ENCODE measurements around the gene CTDSP2.

Gene CTDSP2

DNA sequence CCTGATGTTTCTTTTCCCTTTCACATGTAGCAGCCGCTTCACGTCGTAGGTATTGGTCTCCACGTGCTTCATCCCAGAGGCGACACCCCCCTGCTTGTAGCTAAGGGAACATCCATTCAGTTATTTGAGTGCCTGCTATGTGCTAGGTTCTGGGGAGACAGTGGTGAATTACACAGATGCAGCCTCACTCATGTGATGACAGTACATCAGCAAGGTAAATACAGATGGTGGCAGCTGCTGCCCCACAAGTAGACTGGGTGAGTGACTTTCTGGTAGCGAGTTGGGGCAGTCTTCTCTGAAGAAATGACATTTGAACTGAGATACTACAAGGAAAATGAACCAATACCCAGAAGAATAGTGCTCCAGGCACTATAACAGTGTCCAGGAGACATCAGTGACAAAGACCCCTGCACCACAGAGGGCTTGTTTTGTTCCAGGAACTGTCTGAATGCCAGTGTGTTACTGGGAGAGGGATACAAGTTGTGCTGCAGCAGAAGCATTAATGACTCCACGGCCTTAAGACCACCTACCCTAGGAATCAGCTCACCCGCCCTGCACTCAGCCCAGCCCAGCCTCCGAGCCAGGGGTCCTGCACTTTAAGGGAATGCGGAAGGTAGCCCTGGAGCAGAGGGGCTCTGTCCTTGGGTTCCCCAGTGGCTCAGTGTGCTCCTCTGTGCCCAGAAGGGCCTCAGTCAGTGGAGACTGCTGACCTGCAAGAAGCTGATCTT lies 35.3 kb downstream of the CTDSP2 start:
- no peak overlapping the region for H3K27ac Mint-ChIP-seq
- no peak overlapping the region for H3K4me3 Mint-ChIP-seq
- H3K36me3 Mint-ChIP-seq (ENCODE audit: low read depth) = peaks cover 7% of the 10 kb centered on the region
- H3K4me1 Mint-ChIP-seq (ENCODE audit: low read depth) = no peaks in the 10 kb centered on the region
- H3K27me3 Mint-ChIP-seq (ENCODE audit: low read depth) = no peaks in the 10 kb centered on the region
- H3K9me3 Mint-ChIP-seq = no peaks in the 10 kb centered on the region

DNA sequence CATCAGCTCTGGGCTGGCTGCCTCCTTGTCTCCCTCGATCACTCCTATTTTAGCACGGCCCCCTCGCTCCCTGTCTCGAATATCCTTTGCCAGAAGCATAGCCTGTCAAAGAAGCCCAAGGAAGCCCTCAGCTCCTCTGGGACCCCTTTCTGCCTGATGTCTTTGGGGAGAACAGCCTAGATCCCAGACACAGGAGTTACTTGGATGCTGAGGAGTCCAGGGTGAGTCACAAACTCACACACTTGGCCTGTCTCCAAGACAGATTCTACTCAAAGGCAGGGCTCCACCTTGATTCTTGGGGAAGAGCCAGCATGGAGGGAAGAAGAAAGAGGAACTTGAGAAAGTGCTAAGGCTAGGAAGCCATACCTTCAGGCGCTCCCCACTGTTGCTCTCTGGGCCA lies 36.1 kb downstream of the CTDSP2 start:
- Mint-ChIP-seq H3K4me3 (no peak overlapping the region), H3K27me3 (ENCODE audit: low read depth) (no peaks in the 10 kb centered on the region), H3K9me3 (no peaks in the 10 kb centered on the region), H3K36me3 (ENCODE audit: low read depth) (peaks cover 7% of the 10 kb centered on the region), H3K27ac (no peak overlapping the region), H3K4me1 (ENCODE audit: low read depth) (no peaks in the 10 kb centered on the region)

DNA sequence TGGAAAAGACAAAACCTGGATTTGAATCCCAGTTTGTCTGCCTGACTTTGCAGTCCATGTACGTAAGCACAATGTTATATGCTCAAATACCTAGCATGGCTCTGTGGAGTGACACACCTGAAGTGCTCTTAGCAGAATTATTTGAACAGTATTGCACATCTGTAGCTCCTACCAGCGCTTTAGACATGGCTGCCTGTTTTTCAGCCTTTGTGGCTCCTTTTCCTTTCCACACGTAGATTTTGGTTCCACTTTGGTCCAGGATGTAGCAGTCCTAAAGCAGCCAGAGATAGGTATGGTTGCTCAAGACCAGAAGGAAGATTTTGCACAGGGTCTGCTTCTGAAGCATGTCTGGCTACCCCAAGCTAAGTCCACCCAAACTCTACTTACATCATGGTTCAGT lies 37.1 kb downstream of the CTDSP2 start:
- Mint-ChIP-seq H3K36me3 (ENCODE audit: low read depth) (peaks cover 8% of the 10 kb centered on the region), H3K4me3 (no peak overlapping the region), H3K27ac (no peak overlapping the region), H3K9me3 (no peaks in the 10 kb centered on the region), H3K4me1 (ENCODE audit: low read depth) (no peaks in the 10 kb centered on the region), H3K27me3 (ENCODE audit: low read depth) (no peaks in the 10 kb centered on the region)

DNA sequence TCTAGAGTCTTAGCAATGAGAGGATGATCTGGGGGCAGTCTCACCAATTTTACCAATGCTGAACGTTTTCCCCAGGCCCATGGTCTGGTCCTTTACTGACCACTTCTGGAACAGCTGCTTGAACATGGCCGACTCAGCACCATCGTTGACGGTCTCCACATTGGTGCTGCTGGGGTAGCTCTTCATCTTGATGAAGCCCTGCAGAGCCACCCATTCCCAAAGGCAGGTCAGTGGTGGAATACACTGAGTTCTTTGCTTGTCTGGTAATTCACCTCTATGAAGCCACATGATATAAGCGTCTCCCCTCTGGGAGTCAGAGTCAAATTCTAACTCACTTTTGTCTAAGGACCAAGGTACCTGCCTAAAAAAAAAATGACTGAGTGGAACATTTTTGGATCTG lies 38.2 kb downstream of the CTDSP2 start:
- Mint-ChIP-seq H3K9me3 (no peaks in the 10 kb centered on the region), H3K4me3 (no peak overlapping the region), H3K27me3 (ENCODE audit: low read depth) (no peaks in the 10 kb centered on the region), H3K36me3 (ENCODE audit: low read depth) (peaks cover 9% of the 10 kb centered on the region), H3K27ac (no peak overlapping the region), H3K4me1 (ENCODE audit: low read depth) (no peaks in the 10 kb centered on the region)

DNA sequence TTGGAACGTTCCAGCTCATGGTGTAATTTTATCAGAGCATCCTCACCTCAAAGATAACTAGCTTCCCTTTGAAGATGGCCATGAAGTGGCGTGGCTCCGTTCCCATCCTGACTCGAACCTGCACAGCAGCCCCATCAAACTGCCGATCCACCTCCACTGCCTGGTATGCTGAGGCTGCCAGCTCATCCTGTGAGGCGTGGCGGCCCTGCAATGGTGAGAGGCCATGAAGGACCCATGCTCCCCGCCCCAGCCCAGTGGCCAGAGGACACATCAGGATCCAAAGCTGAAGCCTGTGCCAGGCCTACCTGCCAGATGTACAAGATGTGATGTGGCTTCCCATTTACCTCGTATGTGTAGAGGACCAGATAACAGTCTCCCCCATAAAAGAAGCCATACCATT lies 39.2 kb downstream of the CTDSP2 start:
- Mint-ChIP-seq H3K36me3 (ENCODE audit: low read depth) (peaks cover 10% of the 10 kb centered on the region), H3K4me1 (ENCODE audit: low read depth) (no peaks in the 10 kb centered on the region), H3K9me3 (no peaks in the 10 kb centered on the region), H3K27me3 (ENCODE audit: low read depth) (no peaks in the 10 kb centered on the region), H3K4me3 (no peak overlapping the region), H3K27ac (no peak overlapping the region)

DNA sequence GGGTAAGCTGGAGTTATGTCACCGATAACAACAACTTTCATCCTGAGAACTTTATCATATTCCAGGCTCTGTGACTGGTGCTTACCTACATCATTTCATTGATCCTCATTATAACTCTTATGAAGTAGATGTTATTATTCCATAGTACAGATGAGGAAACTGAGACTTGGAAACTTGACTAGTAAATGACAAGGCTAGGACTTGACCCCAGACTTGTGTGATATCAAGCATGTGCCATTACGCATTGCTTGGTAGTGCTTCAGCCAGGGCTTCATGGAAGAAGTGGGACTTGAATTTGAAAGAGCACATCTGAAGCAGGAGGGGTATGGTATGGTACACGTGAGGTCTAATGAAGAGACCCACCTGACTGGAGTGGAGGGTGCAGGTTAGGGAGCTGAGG lies 39.9 kb downstream of the CTDSP2 start:
- H3K4me1 Mint-ChIP-seq (ENCODE audit: low read depth) = no peaks in the 10 kb centered on the region
- H3K36me3 Mint-ChIP-seq (ENCODE audit: low read depth) = peaks cover 10% of the 10 kb centered on the region
- no peak overlapping the region for H3K27ac Mint-ChIP-seq
- no peaks in the 10 kb centered on the region for H3K27me3 Mint-ChIP-seq (ENCODE audit: low read depth)
- no peaks in the 10 kb centered on the region for H3K9me3 Mint-ChIP-seq
- H3K4me3 Mint-ChIP-seq = no peak overlapping the region

DNA sequence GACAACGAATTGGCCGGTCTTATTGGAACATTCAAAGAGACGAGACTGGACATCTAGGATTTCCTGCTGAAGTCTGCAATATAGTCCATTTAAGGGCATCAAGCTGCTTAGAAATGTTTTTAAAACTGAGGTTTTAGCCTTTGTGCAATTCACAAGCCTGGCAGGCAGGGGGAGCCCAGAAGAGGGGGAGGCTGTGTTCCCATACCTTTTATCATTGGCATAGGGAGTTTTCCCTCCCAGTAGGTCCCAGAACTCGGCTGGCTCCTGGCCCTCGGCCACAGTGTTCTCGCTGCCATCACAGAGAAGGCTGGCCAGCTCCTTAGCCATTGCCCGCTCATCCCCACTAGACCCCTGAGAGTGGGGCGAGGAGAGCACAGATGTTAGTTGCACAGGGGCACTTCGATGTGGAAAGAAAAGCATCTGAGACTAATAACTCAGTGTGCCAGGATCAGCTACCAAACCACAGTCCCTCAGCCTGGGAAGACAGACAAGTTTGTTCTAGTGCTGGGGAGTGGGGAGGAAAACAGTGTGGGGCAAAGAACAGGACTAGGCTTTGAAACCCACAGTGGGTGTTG lies 43.1 kb downstream of the CTDSP2 start:
- Mint-ChIP-seq H3K4me1 (ENCODE audit: low read depth) (no peaks in the 10 kb centered on the region), H3K27ac (no peak overlapping the region), H3K4me3 (no peak overlapping the region), H3K36me3 (ENCODE audit: low read depth) (peaks cover 17% of the 10 kb centered on the region), H3K9me3 (no peaks in the 10 kb centered on the region), H3K27me3 (ENCODE audit: low read depth) (no peaks in the 10 kb centered on the region)

DNA sequence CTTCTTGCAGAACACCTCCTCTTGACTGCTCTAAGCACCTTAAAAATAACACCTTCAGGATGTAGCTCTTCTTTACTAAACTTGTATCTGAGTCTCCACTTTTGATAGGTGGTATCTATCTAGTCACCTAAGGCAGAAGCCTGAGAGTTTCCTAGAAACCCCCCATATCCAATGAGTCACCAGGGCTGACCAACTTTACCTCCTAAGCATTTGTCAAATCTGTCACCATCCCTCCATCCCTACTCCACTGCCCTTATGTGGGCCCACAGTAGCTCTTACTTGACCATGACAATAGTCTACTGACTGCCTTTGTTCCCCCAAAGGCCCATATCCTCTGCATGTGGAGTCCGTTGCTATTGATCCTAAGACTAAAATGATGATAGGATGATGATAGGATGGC lies 43.9 kb downstream of the CTDSP2 start:
- no peak overlapping the region for H3K4me3 Mint-ChIP-seq
- H3K27ac Mint-ChIP-seq = no peak overlapping the region
- H3K36me3 Mint-ChIP-seq (ENCODE audit: low read depth) = peaks cover 17% of the 10 kb centered on the region
- H3K4me1 Mint-ChIP-seq (ENCODE audit: low read depth) = no peaks in the 10 kb centered on the region
- H3K9me3 Mint-ChIP-seq = no peaks in the 10 kb centered on the region
- H3K27me3 Mint-ChIP-seq (ENCODE audit: low read depth) = no peaks in the 10 kb centered on the region

DNA sequence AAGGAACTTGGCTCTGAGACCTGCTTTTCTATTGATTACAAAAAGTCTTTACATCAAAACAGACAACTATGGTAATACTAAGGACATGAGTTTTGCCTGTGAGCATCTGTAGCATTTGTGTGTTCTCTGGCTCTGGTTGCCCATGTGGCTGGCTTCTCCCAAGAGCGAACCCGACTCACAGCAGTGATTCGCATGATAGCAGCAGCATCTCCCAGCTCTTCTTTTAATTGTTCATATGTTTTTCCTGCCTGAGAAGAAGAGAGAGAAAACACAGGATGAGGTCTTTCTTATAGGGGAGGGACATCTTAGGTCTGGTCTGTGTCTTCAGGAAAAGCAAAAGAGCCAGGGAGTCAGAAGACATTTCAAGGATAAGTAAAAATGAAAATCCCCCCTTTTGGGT lies 45.6 kb downstream of the CTDSP2 start:
- no peaks in the 10 kb centered on the region for H3K9me3 Mint-ChIP-seq
- peaks cover 28% of the 10 kb centered on the region for H3K36me3 Mint-ChIP-seq (ENCODE audit: low read depth)
- H3K27me3 Mint-ChIP-seq (ENCODE audit: low read depth) = no peaks in the 10 kb centered on the region
- no peak overlapping the region for H3K4me3 Mint-ChIP-seq
- H3K4me1 Mint-ChIP-seq (ENCODE audit: low read depth) = no peaks in the 10 kb centered on the region
- H3K27ac Mint-ChIP-seq = peak overlapping the region; percentile 17

DNA sequence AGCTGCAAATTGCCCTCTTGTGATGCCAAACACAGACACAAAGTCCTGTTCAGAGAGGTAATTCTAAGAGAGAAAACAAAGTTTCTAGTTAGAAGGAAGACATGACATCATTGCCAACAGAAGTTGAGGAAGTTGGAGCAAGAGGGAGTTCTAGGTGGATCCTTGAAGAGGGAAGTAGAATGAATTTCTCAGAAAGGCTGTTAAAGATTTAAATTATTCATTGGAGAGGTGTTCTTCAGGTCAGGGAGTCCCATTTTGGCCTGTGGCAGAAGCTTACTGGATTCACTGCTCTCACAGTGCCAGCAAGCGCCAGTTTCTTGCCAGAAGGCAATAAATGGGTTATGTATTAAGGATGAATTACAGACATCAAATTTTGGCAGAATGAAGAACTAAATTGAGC lies 48.6 kb downstream of the CTDSP2 start:
- Mint-ChIP-seq H3K27ac (no peak overlapping the region), H3K4me1 (ENCODE audit: low read depth) (peaks cover under 1% of the 10 kb centered on the region), H3K36me3 (ENCODE audit: low read depth) (peaks cover 32% of the 10 kb centered on the region), H3K4me3 (no peak overlapping the region), H3K9me3 (no peaks in the 10 kb centered on the region), H3K27me3 (ENCODE audit: low read depth) (no peaks in the 10 kb centered on the region)

DNA sequence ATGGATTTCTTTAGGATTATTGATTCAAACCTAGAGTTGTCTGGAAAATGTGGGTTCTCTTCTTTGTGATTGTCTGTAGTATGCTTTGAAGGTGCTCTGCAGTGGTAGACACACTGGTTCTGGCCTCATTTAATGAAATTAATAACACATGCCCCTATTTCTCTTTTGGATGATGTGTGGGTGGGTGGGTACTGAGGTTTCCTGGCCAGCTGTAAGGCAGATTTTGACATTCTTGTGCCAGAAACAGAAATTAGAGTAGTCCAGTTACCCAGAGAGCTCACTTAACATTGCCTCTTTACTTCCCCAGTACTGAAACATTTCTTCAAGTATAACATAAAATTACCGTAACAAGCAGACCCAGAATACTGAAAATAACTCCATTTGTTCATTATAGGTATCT lies 49.5 kb downstream of the CTDSP2 start:
- peaks cover 35% of the 10 kb centered on the region for H3K36me3 Mint-ChIP-seq (ENCODE audit: low read depth)
- no peak overlapping the region for H3K4me3 Mint-ChIP-seq
- no peak overlapping the region for H3K27ac Mint-ChIP-seq

DNA sequence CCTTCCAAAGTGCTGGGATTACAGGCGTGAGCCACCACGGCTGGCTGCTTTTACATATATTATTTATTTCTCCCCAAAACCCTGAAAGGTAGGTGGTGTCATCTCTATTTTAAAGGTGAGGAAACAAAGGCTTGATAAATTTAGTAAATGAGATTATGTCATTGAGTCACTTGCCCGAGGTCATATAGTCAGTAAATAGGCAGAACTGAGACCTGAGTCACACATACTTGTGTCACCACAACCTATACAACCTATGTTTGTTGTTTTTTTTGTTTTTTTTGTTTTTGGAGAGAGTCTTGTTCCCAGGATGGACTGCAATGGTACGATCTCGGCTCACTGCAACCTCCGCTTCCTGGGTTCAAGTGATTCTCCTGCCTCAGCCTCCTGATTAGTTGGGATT lies 51.2 kb downstream of the CTDSP2 start:
- H3K27me3 Mint-ChIP-seq (ENCODE audit: low read depth) = no peaks in the 10 kb centered on the region
- no peak overlapping the region for H3K27ac Mint-ChIP-seq
- peaks cover 2% of the 10 kb centered on the region for H3K4me1 Mint-ChIP-seq (ENCODE audit: low read depth)
- H3K9me3 Mint-ChIP-seq = no peaks in the 10 kb centered on the region
- no peak overlapping the region for H3K4me3 Mint-ChIP-seq
- H3K36me3 Mint-ChIP-seq (ENCODE audit: low read depth) = peaks cover 30% of the 10 kb centered on the region

More for the DNA sequence above, 49.5 kb downstream of the CTDSP2 start:
- no peaks in the 10 kb centered on the region for H3K9me3 Mint-ChIP-seq
- H3K27me3 Mint-ChIP-seq (ENCODE audit: low read depth) = no peaks in the 10 kb centered on the region
- H3K4me1 Mint-ChIP-seq (ENCODE audit: low read depth) = peaks cover 2% of the 10 kb centered on the region

DNA sequence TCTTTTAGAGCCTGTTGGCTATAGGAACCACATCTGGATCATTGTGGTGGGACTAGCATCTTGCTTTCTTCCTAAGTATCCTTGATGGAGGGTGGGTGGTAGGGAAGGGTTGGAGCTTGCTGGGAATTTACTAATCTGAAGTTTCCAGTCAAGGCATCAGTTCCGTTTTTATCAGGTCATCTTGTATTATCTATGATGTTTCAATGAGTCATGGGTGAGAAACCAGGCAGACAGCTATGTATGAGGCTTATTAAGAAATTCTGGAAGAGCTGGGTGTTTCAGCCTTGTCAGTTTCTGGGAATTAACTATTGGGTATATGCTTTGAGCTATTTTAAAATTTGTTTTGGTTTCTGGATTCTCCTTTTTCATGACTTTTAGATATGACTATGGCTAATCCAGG lies 52.6 kb downstream of the CTDSP2 start:
- no peak overlapping the region for H3K4me3 Mint-ChIP-seq
- no peaks in the 10 kb centered on the region for H3K9me3 Mint-ChIP-seq
- H3K36me3 Mint-ChIP-seq (ENCODE audit: low read depth) = peaks cover 25% of the 10 kb centered on the region
- no peaks in the 10 kb centered on the region for H3K27me3 Mint-ChIP-seq (ENCODE audit: low read depth)
- no peak overlapping the region for H3K27ac Mint-ChIP-seq
- peaks cover 2% of the 10 kb centered on the region for H3K4me1 Mint-ChIP-seq (ENCODE audit: low read depth)

DNA sequence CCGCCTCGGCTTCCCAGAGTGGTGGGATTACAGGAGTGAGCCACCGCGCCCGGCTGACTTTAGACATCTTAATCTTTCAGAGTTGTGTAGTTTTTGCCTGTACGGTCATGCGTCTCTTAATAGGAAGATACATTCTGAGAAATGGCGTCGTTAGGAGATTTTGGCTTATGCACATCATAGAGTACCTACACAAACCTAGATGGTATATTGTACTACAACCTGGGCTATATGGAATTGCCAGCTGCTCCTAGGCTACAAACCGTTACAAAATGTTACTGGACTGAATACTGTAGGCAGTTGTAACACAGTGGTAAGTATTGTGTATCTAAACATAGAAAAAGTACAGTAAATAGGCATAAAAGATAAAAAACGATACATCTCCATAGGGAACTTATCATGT lies 62.7 kb downstream of the CTDSP2 start:
- Mint-ChIP-seq H3K9me3 (no peaks in the 10 kb centered on the region), H3K4me1 (ENCODE audit: low read depth) (peaks cover 35% of the 10 kb centered on the region), H3K4me3 (peak overlapping the region; percentile 76), H3K36me3 (ENCODE audit: low read depth) (peaks cover 25% of the 10 kb centered on the region), H3K27me3 (ENCODE audit: low read depth) (no peaks in the 10 kb centered on the region), H3K27ac (peak overlapping the region; percentile 46)

DNA sequence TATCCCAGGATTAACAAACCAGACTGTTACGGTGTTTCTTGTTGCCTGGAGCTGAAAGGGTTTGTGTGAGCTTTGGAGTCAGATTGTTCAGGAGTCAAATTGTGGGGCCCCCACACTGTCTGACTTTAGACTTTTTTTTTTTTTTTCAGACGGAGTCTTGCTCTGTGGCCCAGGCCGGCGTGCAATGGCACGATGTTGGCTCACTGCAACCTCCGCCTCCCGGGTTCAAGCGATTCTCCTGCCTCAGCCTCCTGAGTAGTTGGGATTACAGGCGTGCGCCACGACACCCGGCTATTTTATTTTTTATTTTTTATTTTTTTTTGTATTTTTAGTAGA lies 63.1 kb downstream of the CTDSP2 start:
- H3K4me3 Mint-ChIP-seq = peak overlapping the region; percentile 99
- H3K27ac Mint-ChIP-seq = peak overlapping the region; percentile 97
- H3K36me3 Mint-ChIP-seq (ENCODE audit: low read depth) = peaks cover 22% of the 10 kb centered on the region
- H3K9me3 Mint-ChIP-seq = no peaks in the 10 kb centered on the region
- peaks cover 38% of the 10 kb centered on the region for H3K4me1 Mint-ChIP-seq (ENCODE audit: low read depth)
- H3K27me3 Mint-ChIP-seq (ENCODE audit: low read depth) = no peaks in the 10 kb centered on the region

All from T-helper 1 cell treated with Interleukin-12 subunit alpha and Interleukin-12 subunit beta and Interleukin-4 antibody, amounts not matched to agents 30 μg/mL and 1 μg/mL, for 36 hours (primary cell).